ENCODE data around the gene NAP1L5.

DNA sequence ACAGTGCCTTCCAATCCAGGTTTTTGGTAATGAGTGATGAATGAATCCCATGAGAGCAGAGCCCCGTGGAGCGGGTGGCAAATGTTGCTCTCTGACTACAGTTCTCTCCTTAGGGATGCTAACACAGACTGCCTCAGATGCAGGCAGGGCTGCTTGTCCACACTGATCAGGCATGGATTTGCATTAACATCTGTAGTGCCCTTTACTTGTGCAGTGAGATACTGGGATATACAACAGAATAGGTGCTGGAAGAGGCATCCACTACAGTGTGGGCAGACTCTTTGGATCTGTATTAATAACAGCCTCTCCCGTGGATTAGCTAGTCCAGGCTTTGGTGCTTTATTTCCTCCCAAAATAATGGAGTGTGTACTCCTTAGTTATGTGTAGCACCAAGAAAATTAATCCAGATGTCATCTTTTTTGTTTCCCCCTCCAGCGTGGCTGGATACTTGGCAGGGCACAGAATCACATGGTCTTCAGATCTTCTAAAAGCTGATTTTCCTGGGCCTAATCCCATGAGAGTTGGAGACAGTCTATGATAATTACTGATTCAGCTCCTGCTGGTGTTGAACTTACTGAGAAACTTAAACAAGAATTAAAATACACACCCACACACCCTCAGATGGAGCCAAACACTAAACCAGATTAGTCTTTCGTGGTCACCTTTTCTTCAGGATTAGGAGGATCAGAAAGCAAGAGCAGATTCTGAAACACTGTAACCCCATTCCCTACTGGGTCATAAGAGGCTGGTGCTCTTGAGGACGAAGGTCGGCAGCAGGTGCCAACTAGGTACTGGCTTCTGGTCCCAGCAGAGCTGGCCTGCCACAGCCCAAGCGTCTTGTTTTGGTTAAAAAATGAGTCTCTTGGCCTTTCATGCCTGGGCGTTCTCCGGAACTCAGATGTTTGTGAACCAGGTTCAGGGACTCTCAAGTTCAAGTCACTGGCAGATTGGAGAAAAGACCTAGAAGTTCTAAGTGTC is 23.1 kb upstream of the NAP1L5 start:
- no peak for TF ChIP-seq ZEB2 (IDR thresholded peaks at IDR 0.05)
- TF ChIP-seq GABPA (tag; conservative IDR thresholded peaks at IDR 0.05; ENCODE audit: low read depth): no peak
- no peak for TF ChIP-seq IRF1 (CRISPR knock-in tag; IDR thresholded peaks at IDR 0.05; ENCODE audit: borderline replicate concordance)

Data from K562 (cell line).